ENCODE results near the gene FHIT.

DNA sequence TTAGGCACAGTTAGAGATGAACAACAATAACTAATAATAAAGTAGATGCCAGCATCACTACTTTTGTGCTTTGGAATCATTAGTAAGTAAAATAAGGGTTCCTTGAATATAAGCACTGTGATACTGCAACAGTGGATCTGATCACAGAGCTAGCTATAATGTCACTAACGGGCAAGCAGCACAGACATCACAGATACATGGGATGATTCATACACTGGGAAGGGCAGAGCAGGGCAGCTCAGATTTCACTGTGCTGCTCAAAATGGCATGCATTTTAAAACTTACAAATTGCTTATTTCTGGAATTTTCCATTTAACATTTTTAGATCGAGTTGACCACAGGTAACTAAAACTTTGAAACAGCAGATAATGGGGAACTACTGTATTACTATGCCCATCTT lies 476.6 kb downstream of the FHIT start:
- TF ChIP-seq POLR2A (IDR thresholded peaks at IDR 0.05; ENCODE audit: low read depth, low read length) (no peak), MXI1 (IDR thresholded peaks at IDR 0.05; ENCODE audit: borderline replicate concordance, low read depth, low read length) (no peak)
